ENCODE results near the gene SH2D3A. TPM values are rescaled to one million over a fixed set of nuclear protein-coding genes. Genes with fewer than 3 reads are reported as not detected.

The SH2D3A gene
- total and polyA plus RNA-seq, 2 of the 4 experiments (the other 2 are of a cell fraction): under 0.01 to 0.09 TPM

- H4K91ac ChIP-seq (ENCODE audit: insufficient read depth, low read depth, low read length): no peak overlapping the region
- H3K4me2 ChIP-seq (ENCODE audit: low read depth, low read length): no peak overlapping the region
- H3K36me3 ChIP-seq (ENCODE audit: control insufficient read depth, insufficient read depth, low read length): peaks cover 11% of the 10 kb centered on the region; the same call in 1 of the 2 replicates
- H3K4ac ChIP-seq (ENCODE audit: low read depth, low read length): no peak overlapping the region
- BruUV-seq (replicated peaks): no TSS peak
- H3K27ac ChIP-seq (ENCODE audit: insufficient read depth, low read length): no peak overlapping the region
- H3K4me1 ChIP-seq (ENCODE audit: control insufficient read depth, insufficient read depth, low read length): no peaks in the 10 kb centered on the region
- no peaks in the 10 kb centered on the region for H3K27me3 ChIP-seq (ENCODE audit: control insufficient read depth, insufficient read depth, low read length)
- no peaks in the 10 kb centered on the region; the same call in 1 of the 2 replicates for H3K9me1 ChIP-seq (ENCODE audit: insufficient read depth, low read length)
- ChIA-PET CTCF (no interaction called here), POLR2A (ENCODE audit: unreplicated experiment) (no interaction called here)
- in situ Hi-C loops (cut with MboI; ENCODE audit: low sequenced_read_pairs) (loop anchor here (10.0 kb wide), 2 partner anchors 135 to 215 kb away; no protein-coding TSS in a partner anchor), intact Hi-C loops (cut with micrococcal nuclease) (loop anchor here (10.0 kb wide), 1 partner anchor 335 kb away; the partner anchor contains the start of gene ZNF557), dilution Hi-C loops (cut with HindIII; ENCODE audit: low sequenced_read_pairs, unreplicated experiment) (no loop called here)
- peak overlapping the region; percentile 29 for H2AFZ ChIP-seq (replicated peaks; ENCODE audit: low read length, poor library complexity)
- peaks cover 0 to 4% of the 10 kb centered on the region in 2 experiments; a peak in 1 of 4 replicates for H3K79me1 ChIP-seq (ENCODE audit: low read depth in 1 of 2, low read length in 2 of 2)
- TF ChIP-seq CHD1 (IDR thresholded peaks at IDR 0.05; ENCODE audit: low read depth, low read length) (no peak), NFE2L2 (IDR thresholded peaks at IDR 0.05; ENCODE audit: low read depth, low read length) (no peak), SMC3 (IDR thresholded peaks at IDR 0.05; ENCODE audit: low read depth, low read length) (no peak), BHLHE40 (IDR thresholded peaks at IDR 0.05; ENCODE audit: low read depth, low read length) (no peak), RCOR1 (IDR thresholded peaks at IDR 0.05; ENCODE audit: insufficient replicate concordance, low read length) (no peak), FOS (IDR thresholded peaks at IDR 0.05; ENCODE audit: low read depth, low read length) (no peak), USF2 (IDR thresholded peaks at IDR 0.05; ENCODE audit: low read depth, low read length) (no peak), POLR2A (IDR thresholded peaks at IDR 0.05; ENCODE audit: low read depth, low read length) (no peak), MXI1 (IDR thresholded peaks at IDR 0.05; ENCODE audit: borderline replicate concordance, low read depth, low read length) (no peak), MAFK (IDR thresholded peaks at IDR 0.05; ENCODE audit: low read depth, low read length) (no peak), RAD21 (IDR thresholded peaks at IDR 0.05; ENCODE audit: low read length) (no peak), CTCF (conservative IDR thresholded peaks at IDR 0.05; ENCODE audit: low read depth, low read length) (no peak), RFX5 (IDR thresholded peaks at IDR 0.05; ENCODE audit: low read depth, low read length) (no peak), MAZ (IDR thresholded peaks at IDR 0.05; ENCODE audit: borderline replicate concordance, low read depth, low read length) (no peak)
- DNase-seq: no peak
- no peak overlapping the region for H2BK120ac ChIP-seq (ENCODE audit: low read depth, low read length)
- H2BK15ac ChIP-seq (ENCODE audit: low read depth, low read length): no peak overlapping the region
- no peak overlapping the region for H4K5ac ChIP-seq (ENCODE audit: low read depth, low read length)
- H3K4me3 ChIP-seq (ENCODE audit: insufficient read depth, low read depth, low read length): no peak overlapping the region
- ATAC-seq (ENCODE audit: low read depth): no peak
- no peaks in the 10 kb centered on the region for H3K9me3 ChIP-seq (ENCODE audit: control insufficient read depth, insufficient read depth, low read length)
- no peak overlapping the region for H2AK5ac ChIP-seq (ENCODE audit: low read depth, low read length)
- H2BK20ac ChIP-seq (ENCODE audit: low read depth, low read length): no peak overlapping the region
- H3K56ac ChIP-seq (ENCODE audit: extremely low read depth, insufficient read depth, low read length): no peak overlapping the region
- H3K18ac ChIP-seq (ENCODE audit: low read depth, low read length): no peak overlapping the region
- H2BK5ac ChIP-seq (ENCODE audit: low read depth, low read length, poor library complexity, severe bottlenecking): no peak overlapping the region
- no peak overlapping the region for H3K9ac ChIP-seq (ENCODE audit: low read depth, low read length)
- H4K20me1 ChIP-seq (ENCODE audit: insufficient read depth, low read length): no peaks in the 10 kb centered on the region
- H2AK9ac ChIP-seq (replicated peaks; ENCODE audit: low read depth, low read length, poor library complexity): no peak overlapping the region
- WGBS, 2 experiments (ENCODE audit: extremely low coverage in 2 of 2, insufficient read length in 1 of 2): 91% methylated on average over 8 of the region's 23 CpGs; no CpG with 5 or more reads in 1 of the 2 experiments
- H3K23ac ChIP-seq (ENCODE audit: low read depth, low read length): no peak overlapping the region
- no peak overlapping the region for H3K14ac ChIP-seq (replicated peaks; ENCODE audit: low read depth, low read length)
- H4K8ac ChIP-seq (ENCODE audit: low read depth in 2 of 2, low read length in 2 of 2): no peak overlapping the region
Observed at GRCh38 chr19:6729573-6730152, 37.6 kb downstream of the SH2D3A start.

Measured in IMR-90 (cell line).